ENCODE results near the gene LMCD1. TPM values are rescaled to one million over a fixed set of nuclear protein-coding genes. Genes with fewer than 3 reads are reported as not detected.

LMCD1 gene
- total and polyA plus RNA-seq, 2 of the 8 experiments (the other 6 are each of a cell fraction or from before 2014, with no cell fraction given): 12.3 to 26.5 TPM

DNA sequence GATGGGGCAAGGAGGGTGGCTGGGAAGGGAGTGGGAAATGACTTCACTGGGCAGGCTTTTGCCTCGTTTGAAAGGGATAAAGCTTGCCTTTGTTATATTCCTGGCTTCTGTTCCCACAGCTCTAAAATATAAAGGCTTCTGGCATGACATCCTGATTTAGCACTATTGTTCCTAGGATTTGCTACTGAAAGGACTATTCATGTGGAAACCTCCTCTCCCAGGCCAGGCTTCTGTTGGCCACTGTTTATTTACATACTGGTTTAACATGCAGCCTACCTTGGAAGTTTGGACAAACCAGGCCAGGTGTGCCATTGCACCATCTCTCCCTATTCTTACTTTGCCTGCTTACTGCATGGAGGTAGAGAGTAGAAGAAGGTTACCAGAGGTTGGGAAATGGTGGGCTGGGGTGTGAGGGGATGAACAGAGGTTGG is 2.4 kb upstream of the LMCD1 start (continued):
- peak; percentile 82; the same call in 1 of the 2 replicates for TF ChIP-seq TCF12 (IDR thresholded peaks at IDR 0.05; ENCODE audit: low read depth, low read length)
- TF ChIP-seq RNF2 (IDR thresholded peaks at IDR 0.05; ENCODE audit: borderline replicate concordance, low read depth, low read length, missing control alignments, poor library complexity, severe bottlenecking): no peak

All from H1 (cell line).